Stimulated activated CD4-positive, alpha-beta T cell treated with anti-CD3 and anti-CD28 coated beads, Interleukin-4, amount 100 ng/mL, for 24 hours (primary cell): ENCODE results near the gene GRM5.
"Not testable (repeated sequence)": the region's sequence is repeated elsewhere in the genome, so short reads cannot be mapped to it uniquely, and the experiment has no call there.

Experiments used
- DNase-seq: peaks from one replicate; pipeline ENCODE4 v3.0.0-alpha.2; 2020

GRM5 gene

DNA sequence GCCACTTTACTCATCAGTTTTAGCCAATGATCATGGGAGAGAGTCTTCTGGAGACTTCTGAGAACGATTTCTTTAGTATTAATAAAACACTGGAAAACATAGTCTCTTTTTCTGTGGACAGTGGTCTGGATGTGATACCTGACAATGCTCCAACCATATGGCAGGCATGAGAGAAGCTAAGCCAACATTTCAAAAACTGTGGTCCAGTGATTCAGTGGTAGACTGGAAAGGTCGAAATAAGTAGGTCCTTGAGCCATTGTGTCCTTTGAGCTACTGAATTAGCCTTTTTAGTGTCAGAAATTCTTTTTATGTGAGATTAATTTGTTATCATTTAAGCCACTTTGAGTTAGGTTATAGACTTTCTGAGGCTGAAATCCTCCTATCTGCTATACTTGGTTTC lies 530.5 kb downstream of the GRM5 start:
- no peak for DNase-seq

DNA sequence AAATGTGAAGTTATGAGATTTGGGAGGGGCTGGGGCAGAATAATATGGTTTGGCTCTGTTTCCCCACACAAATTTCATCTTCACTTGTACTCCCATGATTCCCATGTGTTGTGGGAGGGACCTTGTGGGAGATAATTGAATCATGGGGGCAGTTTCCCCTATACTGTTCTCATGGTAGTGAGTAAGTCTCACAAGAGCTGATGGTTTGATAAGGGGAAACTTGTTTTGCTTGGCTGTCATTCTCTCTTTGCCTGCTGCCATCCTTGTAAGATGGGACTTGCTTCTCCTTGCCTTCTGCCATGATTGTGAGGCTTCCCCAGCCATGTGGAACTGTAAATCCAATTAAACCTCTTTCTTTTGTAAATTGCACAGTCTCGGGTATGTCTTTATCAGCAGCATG lies 531.1 kb downstream of the GRM5 start:
- DNase-seq = not testable (repeated sequence)

DNA sequence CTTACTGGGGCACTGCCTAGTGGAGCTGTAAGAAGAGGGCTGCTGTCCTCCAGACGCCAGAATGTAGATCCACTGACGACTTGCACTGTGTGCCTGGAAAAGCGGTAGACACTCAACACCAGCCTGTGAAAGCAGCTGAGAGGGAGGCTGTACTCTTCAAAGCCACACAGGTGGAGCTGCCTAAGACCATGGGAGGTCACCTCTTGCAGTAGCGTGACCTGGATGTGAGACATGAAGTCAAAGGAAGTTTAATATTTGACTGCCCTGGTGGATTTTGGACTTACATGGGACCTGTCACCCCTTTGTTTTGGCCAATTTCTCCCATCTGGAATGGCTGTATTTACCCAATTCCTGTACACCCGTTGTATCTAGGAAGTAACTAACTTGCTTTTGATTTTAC lies 531.6 kb downstream of the GRM5 start:
- DNase-seq = no peak

DNA sequence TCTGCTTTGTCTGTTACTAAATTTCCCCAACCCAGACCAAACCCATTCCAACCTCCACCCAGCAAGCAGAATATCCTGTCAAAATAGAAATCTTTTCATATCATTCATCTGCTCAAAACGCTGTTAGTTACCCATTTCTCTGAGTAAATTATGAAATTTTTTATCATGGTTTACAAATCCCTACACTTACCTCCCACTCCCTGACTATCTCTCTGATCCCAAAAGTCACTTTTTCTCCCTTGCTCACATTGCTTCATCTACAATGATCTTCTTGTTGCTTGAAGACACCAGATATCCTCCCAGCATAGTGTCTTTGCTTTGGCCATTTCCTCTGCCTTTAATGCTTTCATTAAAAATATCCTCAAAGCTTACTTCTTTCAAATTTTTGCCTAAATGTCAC lies 532.8 kb downstream of the GRM5 start:
- DNase-seq = no peak

DNA sequence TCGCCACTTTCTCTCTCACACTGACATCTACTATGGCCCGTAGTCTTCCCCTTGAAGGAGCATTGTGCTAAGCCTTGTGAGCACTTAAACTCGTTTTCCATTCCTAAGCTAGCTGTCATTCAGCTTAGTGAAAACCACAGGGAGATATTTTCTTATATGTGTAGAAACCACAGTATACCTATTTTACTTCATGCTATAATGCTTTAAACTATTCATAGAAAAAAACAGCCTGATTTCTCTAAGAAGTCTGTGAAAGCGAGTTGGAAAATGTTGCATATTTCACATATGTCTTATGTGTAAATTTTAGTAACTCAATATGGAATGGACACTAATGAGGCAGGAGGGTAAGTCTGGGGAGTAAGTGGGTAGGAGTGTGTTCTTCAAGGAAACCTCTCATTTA lies 534.0 kb downstream of the GRM5 start:
- DNase-seq = no peak

DNA sequence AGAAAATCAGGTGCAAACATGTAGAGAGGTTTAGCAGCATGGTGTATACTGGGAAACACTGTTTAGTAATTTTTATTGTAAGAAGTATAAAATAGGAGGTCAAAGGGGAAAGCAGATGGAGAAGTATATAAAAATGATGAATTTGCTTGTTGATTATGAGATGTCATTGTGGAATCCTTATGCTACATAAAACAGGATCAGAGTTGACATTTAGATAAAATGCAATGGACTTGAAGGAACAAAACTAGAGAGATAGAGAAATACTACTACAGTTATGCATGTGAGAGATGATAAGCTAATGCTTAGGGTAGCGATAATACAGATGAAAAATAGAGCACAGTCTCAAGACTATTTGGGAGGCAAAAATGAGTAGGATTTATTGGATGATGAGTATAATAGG lies 536.4 kb downstream of the GRM5 start:
- DNase-seq = no peak

DNA sequence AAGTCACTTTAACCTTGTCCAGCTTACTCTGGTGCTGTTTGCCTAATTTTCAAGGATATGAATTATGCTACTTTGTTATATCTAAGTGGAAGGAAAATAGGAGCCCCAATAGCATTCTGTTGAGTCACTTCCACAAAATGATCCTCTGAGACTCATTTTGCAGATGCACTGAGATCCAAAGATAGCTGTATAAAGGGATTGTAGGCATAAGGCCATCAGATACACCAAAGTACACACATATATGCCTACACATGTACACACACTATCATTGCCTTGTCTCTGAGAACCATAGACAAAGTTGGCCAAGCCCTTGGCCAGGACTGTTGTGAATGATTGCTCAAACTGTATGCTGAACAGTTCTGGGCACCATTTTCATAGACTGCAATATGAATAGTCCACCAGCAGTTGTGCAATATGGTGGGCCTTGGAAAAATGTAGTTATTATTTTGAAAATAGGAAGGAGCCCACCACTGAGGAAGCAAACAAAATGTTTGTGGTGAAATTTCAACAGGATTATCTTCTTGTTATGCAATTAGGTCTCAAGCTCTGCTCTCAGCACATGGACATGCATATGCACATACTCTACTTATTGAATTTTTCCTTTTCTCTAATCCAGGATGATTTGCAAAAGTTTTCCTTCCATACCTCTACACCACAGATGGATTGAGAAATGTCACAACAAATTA lies 542.3 kb downstream of the GRM5 start:
- no peak for DNase-seq

DNA sequence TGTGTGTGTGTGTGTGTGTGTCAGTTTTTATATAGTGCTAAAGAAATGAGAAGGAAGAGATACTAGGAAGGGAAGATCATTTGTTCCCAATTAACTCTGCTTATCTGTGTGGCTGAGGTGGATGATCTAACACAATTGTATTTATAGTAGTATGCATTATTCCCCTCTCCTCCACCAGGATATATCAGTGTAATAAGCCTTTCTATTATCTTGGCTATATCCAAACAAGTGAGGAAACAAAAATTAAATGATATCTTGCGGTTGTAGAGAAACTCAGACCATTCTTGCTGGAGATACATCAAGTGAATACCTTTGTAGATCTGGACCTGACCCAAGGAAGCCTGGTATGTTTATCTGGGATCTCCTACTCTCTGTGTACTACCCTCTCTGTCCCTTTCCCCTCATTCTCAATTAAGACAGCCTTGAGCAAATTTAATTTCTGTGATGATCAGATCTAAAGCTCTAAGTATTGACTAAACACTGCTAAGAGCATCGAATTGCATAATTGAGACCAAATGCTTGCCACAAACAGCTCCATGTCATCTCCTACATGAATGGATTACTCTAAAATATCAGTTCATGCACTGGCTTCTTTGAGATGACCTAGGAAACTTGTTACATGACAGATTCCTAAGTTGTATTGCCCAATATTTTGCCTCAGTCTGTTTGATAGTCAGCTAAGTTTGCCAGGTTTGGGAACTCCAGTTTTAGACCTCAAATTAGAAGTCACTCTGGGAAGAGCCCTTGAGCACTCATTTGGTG lies 543.0 kb downstream of the GRM5 start:
- no peak for DNase-seq

DNA sequence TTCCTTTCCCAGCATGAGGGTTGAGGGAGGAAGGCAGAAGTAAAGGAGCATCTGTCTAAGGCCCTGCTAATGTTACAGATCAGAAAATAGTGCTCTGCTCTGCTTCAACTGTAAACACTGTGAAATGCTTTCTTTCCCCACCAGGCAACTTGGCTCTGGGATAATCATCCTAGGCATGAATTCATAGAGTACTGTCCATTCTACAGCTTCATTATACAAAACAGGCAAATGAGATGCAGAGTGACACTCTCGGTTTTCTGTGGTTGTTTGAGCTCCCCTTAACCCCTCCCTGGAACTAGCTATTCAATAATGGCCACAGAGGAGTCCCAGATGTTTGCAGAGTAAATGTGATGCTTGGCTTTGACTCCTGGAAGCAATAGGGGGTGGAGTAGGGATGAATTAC lies 544.0 kb downstream of the GRM5 start:
- DNase-seq = no peak

DNA sequence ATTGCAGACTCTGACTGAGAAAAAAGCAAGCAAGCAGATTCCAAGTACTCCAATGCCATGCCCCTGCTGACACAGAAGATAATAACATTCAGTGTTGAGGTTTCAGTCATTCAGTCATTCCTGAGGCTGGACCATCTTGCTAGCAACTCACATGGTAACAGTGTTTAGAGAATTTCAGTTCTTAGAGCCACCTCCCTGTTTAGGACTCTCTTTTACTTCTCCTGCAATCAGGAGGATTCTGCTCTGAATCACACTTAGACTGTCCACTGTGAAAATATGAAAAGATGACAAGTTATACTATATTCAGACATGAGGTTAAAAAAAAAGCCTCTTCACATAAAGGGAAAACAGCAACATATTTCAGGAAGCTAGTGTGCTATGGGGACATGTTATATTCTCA lies 544.4 kb downstream of the GRM5 start:
- no peak for DNase-seq

DNA sequence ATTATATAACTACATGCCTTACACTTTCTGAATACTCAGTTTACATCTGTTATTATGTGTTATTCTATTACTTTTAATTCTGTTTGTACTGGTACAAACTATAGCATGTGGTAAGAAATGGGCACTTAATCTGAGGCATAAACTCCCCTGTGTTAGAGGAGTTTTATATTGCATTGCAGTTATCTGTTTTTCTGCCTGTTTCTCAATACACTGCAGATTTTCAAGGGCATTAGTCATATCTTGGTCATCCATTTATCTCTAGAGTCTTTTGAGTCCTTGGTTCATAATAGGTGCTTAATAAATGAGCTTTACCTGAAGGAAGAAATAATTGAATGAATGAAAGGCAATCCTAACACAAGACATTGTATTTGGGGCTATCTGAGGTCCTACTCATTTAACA lies 545.4 kb downstream of the GRM5 start:
- no peak for DNase-seq

DNA sequence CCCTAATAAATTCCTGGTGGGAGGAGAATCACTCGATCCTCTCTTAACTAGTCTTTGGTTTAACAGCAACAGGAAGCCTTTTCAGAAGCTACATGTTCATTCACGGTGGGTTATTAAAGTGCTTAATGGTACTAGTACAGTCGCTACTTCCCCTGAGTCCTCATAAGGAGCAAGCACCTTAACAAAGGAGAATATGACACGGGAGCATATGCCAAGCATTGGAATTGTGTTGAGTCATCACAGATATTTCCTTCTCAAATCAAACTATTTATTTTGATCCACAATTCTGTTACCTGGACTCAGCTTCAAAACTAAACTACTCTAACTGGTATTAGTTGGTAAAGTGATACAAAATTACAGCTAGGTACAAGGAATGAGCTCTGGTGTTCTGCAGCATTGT lies 550.8 kb downstream of the GRM5 start:
- DNase-seq = no peak

DNA sequence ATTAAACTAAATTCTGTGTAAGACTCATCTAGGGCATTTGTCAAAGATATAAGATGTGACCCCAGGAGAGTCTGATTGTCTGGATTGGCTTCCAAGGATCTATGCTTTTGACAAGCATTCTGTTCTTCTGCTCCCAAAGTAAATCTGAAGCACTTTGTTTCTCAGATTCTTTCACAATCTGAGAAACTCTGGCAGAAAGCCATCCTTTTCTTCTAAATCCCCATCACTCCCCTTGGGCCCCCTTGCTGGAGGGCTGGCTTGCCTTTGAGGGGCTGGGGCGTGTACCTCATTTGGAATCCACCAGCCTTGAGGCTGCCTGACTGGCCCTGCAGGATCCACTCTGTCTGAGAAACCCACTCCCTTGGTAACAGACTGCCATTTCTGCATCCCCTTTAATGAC lies 554.8 kb downstream of the GRM5 start:
- DNase-seq = no peak

DNA sequence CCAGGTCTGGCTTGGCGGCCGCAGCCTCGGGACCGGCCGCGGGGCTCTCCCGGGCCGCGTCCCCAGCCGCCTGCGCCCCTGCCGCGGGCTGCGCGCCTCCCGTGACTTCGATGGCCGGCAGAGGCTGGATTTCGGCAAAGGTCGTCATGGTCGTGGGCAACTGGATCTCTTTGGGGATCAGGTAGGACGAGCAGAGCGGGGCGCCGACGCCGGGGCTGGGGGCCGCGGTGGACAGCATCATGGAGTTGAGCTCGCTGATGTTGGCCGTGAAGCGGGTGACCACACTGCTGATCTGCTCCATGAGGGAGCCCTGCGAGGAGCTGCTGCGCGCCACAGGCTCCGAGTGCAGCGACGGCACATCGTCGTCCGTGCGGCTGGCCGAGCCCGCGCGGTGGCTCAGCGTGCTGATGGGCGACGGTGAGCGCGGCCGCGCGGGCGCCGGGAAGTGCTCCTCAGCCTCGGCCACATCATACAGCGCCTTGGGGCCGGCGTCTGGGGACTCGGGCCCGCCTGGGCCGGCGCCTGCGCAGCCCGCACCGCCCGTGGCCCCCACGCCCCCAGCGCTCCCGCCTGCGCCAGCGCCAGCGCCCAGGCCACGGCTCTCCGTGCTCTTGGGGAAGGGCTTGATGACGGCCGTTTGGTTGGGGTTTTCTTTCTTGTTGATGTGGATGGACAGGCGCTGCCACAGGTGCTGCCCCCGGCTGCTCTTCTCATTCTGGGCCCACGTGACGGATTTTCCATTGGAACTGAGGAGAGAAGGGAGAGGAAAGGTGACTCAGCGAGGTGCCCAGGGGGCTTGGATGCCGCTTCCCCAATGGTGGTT lies 556.8 kb downstream of the GRM5 start:
- DNase-seq = peak; percentile 7

DNA sequence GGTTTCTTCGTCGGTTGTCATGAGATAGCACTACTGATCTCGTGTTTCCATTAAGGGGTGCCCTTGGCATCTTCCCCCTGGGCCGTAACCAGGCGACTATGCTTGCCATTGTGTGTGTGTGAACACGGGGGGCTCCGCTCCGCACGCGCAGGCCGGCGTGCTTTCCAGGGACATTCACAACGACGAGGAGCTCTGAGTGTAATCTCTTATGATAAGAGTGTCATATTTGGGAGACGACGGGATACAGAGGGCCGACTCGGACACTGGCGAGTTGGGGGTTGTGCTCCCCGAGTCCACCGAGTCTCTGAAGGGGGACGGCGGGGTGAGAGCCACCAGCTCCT lies 557.4 kb downstream of the GRM5 start:
- no peak for DNase-seq

DNA sequence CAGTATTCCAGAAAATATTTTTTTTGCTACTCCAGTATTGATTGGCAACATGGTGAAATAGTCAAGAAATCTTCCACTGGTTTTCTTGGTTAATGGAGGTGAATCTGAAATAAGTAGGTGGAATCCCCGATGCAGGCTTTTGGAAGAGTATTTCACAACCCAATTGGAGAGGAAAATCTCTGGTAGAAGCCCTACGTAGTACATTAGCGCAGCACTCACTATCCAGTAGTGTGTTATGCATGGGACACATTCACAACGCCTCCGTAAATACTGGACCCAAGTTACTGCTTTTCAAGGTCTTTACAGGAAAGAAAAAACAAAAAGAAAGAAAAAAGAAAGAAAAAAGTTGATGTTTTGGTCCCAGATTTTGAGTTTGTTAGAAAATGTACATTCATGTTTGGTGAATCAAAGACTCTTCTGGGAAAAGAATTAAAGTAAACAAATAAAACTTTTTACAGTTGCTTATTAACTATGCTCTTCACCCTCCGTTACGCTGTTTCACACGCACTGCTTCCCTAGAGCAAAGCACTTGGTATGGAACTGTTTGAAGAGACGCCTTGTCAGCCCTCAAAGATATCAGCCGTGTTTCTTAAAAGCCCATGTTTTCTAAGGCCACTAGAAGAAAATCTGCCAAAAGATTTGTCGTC lies 557.9 kb downstream of the GRM5 start:
- no peak for DNase-seq

DNA sequence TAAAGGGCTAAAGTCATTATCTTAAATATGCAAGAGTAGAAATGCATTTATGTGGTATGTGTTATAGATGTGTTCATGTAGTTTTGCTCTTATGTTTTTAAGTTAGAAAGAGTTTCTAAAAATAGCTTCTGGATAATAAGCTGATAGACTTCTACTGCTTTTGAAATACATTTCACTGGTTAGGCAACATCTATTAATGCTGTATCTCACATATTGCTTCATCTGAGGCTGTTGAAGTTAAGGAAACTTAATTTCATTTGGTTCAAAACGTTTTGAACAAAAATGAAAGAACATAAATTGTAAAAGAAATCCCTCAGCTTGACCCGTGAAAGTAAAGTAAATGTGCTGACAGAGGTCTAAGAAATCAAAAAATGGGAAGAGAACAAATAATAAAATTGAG lies 564.2 kb downstream of the GRM5 start:
- DNase-seq = no peak

DNA sequence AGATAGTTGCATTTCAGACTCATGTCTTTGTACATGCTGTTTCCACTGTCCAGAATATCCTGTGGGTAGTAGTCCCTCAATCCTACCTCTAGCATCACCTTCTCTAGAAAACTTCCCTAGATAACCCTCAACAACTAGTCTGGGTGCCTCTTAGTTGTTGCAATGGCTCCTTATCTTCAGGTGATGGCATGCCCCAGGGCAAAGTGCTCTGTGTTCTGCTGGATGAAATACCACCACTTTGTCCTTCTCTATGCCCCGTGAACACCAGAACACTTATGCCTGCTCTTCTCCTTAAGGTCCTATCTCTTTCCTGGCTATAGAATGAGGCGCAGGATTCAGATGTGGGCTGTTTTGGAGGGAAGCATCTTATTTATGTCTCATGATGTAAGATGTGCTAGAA lies 569.9 kb downstream of the GRM5 start:
- DNase-seq = no peak

DNA sequence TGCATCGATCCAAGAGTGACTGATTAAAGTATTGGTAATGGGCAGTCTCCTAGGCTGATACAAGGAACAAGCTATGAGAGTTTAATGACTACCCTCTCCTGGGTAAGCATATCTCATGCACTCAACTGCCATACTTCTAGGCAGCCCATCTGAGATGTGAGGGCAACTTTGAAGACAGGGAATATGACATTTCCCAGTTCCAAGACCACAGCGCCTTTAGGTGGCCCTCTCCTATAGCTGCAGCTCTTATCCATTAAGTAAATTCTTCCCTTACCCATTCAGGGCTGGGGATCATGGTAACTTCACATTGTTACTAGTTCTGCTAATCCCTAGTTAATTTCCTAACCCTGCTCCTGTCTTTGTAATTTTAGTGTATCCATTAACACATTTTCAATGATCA lies 570.9 kb downstream of the GRM5 start:
- DNase-seq = no peak

DNA sequence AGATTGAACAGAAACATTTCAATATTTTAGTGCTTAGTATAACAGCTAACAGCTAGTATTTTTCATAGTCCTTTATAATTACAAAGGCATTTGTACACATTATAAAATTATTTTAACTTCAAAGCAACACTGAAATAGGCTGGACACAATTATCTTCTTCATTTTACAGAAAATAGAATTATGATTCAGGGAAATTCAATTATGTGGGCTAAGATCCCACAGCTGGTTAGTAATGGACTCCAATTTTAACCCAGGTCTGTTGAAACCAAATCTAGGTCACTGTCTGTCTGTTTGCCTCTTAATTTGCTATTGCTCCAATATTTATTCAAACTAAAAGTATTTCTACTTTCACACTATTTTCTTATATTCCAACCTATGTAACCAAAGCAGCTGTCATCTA lies 574.1 kb downstream of the GRM5 start:
- no peak for DNase-seq

DNA sequence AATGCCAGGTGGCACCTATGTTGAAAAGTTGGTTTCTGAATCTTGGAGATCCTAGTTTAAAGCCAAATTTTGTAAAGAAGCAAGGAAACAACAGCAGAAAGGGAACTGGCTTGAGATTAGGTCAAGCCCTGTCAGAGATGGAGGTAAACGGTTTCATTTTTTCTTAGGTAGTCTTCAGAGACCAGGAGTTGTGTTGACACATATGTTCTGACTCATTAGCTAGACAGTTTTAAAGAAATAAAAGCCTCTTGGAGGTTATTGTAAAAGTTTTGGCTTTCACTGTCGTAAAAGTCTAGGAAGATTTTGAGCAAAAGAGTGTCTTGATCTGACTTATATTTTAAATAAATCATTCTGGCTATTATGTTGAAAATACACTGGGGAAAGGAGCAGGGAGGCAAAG lies 576.8 kb downstream of the GRM5 start:
- no peak for DNase-seq

DNA sequence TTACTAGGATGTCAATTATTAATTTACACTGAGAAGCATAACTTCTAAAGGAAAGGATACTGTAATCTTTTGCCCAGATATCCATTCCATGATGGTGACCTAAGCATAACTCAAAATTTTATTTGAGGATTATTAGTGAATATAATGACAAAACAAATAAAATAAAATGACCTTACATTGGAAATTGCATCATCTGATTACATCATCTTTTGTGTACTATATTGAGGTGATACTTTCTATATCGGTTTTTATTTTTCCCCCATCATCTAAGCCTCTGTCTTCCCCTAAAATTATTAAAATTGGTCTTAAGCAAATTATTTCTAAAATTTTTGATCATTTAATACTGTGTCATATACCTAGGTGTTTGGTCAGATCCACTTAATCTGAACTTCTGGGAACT lies 578.1 kb downstream of the GRM5 start:
- DNase-seq = no peak

DNA sequence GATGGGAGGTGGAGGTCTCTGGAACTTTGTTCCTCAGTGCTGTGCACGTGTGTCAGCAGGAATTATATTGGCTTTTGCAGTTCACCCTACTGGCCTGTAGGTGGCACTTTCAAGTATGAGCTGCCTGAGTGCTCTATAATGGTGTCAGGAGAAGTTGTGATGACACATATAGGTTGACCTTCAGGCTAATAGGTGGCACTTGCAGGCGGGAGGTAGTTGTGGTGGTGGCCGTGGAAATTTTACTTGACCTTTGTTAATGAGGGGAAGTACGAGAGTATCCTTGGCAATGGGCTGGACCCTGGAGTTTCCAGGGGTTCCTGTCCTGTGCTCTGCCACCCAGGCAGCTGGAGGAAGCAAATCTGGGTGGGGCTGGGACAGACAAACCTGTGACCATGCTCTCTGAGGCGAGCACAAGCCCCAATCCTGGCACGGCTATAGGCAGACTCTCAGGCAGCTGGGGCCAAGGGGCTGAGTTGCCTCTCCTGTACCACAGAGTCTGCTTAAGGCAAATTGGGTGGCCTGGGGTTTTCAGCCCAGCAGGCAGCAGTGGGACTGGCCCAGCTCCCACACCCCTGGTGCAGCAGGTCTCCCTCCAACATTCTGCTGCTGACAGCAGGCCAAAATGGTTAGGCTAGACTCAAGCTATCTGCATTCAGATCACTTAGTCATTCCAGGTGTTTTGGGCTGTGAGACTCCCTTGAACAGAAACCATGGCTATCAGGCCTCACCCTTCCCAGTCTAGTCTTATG lies 580.7 kb downstream of the GRM5 start:
- DNase-seq = peak; percentile 44
